8988T (cell line): ENCODE results near the gene RORC.
A peak's percentile ranks its signal among the peaks of the same experiment; 100 is the strongest.

Source experiments
- DNase-seq: peaks from one replicate; pipeline ENCODE4 v3.0.0; 2011

The RORC gene

GRCh38 chr1:151847867-151848596, 16.4 kb upstream of the RORC start:
- no peak for DNase-seq

- DNase-seq = no peak
Measured at GRCh38 chr1:151846686-151847237, 15.2 kb upstream of the RORC start.

GRCh38 chr1:151846062-151846568, 14.5 kb upstream of the RORC start:
- no peak for DNase-seq

- no peak for DNase-seq
Measured at GRCh38 chr1:151843398-151843797, 11.8 kb upstream of the RORC start.

GRCh38 chr1:151841141-151841540, 9.5 kb upstream of the RORC start:
- DNase-seq = no peak

GRCh38 chr1:151840421-151840820, 8.8 kb upstream of the RORC start:
- no peak for DNase-seq

GRCh38 chr1:151839457-151840403, 8.1 kb upstream of the RORC start, which contains the start of gene C2CD4D:
Gene C2CD4D (minus strand): TSS chr1:151839820. CDS start chr1:151838989, 831 bp downstream.
- DNase-seq = peak; percentile 93

- no peak for DNase-seq
Measured at GRCh38 chr1:151839082-151839412, 7.4 kb upstream of the RORC start.

GRCh38 chr1:151838222-151839081, 6.8 kb upstream of the RORC start:
- DNase-seq = no peak

GRCh38 chr1:151837884-151838221, 6.3 kb upstream of the RORC start:
- DNase-seq = no peak

- no peak for DNase-seq
Measured at GRCh38 chr1:151837197-151837596, 5.6 kb upstream of the RORC start.

- DNase-seq = no peak
Measured at GRCh38 chr1:151835596-151835995, 4.0 kb upstream of the RORC start.

- DNase-seq = no peak
Measured at GRCh38 chr1:151834239-151834638, 2.6 kb upstream of the RORC start.

GRCh38 chr1:151833172-151833900, 1.7 kb upstream of the RORC start:
- DNase-seq = no peak

- no peak for DNase-seq
Measured at GRCh38 chr1:151832318-151832980, 847 bp upstream of the RORC start.

GRCh38 chr1:151831256-151831591, 378 bp downstream of the RORC start:
- DNase-seq = no peak

- DNase-seq = no peak
Measured at GRCh38 chr1:151830055-151830454, 1.5 kb downstream of the RORC start.

GRCh38 chr1:151829352-151830046, 2.1 kb downstream of the RORC start:
- DNase-seq = no peak

GRCh38 chr1:151828921-151829320, 2.7 kb downstream of the RORC start:
- DNase-seq = no peak

- DNase-seq = no peak
Measured at GRCh38 chr1:151827853-151828252, 3.7 kb downstream of the RORC start.
